Measurements from ENCODE around the gene CNOT3. TPM values are rescaled to one million over a fixed set of nuclear protein-coding genes. Genes with fewer than 3 reads are reported as not detected.

CNOT3 gene
- total and polyA plus RNA-seq, 9 of the 15 experiments (the other 6 are each of a cell fraction or from before 2014, with no cell fraction given), result 0.27 to 60.4 (median 9.9) TPM

DNA sequence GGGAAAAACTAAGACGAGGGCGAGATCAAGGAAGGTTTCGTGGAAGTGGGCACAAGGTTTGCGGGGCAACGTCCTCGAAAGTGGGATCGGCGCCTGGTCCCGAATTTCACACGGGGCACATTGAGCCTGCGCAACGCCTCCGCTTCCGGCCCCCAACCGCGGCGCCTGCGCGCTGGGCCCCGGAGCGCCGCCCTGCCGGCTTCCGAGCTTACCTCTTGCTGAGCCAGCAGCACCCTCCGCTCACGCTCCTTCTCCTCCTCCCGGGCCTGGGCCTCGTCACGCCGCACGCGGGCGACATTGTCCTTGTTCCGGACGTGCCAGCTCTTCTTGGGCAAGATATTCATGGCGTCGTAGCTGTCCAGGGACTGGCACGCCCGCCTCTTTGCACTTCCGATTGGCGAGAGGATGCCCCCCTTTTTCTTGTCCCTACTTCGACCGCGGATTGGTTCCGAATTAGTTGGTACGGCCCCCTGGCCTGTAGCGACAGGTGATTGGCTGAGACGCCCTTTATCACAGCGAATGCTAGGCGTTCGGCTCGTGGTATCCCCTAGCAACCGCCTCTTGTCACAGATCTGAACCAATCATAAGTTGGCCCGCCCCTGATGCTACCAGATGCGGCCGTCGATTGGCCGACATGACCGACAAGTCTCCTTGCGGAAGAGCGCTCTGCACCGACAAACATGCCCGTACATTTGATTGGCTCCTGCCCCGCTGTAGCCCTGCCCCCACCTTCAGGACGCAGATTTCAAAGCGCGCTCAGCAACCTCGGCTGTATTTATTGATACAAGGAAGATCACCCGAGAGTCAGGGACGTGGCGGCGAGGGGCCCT lies 22.0 kb downstream of the CNOT3 start, which contains the start of gene LENG1 (continued):
- TF ChIP-seq, protein P1, sequence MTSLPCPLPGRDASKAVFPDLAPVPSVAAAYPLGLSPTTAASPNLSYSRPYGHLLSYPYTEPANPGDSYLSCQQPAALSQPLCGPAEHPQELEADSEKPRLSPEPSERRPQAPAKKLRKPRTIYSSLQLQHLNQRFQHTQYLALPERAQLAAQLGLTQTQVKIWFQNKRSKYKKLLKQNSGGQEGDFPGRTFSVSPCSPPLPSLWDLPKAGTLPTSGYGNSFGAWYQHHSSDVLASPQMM (CRISPR knock-in tag; IDR thresholded peaks at IDR 0.05), result no peak
- TF ChIP-seq POLR2AphosphoS2 (IDR thresholded peaks at IDR 0.05; ENCODE audit: low read length), result no peak
- peak; percentile 87 for TF ChIP-seq CREM (IDR thresholded peaks at IDR 0.05; ENCODE audit: low read depth)
- TF ChIP-seq OTX1 (CRISPR knock-in tag; IDR thresholded peaks at IDR 0.05), result no peak
- TF ChIP-seq CSDE1 (IDR thresholded peaks at IDR 0.05), result peak in 1 of 2 experiments; percentile 97; a peak in 2 of 4 replicates
- TF ChIP-seq FOXK1 (CRISPR knock-in tag; IDR thresholded peaks at IDR 0.05; ENCODE audit: borderline replicate concordance), result peak; percentile 95
- TF ChIP-seq GABPA (tag; conservative IDR thresholded peaks at IDR 0.05; ENCODE audit: low read depth), result peak; percentile 91
- no peak for TF ChIP-seq POLR3G (IDR thresholded peaks at IDR 0.05; ENCODE audit: extremely low read depth, insufficient read length, insufficient replicate concordance)
- TF ChIP-seq TAL1 (IDR thresholded peaks at IDR 0.05), result no peak
- TF ChIP-seq SRSF1 (IDR thresholded peaks at IDR 0.05; ENCODE audit: low read depth, low read length), result no peak
- TF ChIP-seq, protein P2, sequence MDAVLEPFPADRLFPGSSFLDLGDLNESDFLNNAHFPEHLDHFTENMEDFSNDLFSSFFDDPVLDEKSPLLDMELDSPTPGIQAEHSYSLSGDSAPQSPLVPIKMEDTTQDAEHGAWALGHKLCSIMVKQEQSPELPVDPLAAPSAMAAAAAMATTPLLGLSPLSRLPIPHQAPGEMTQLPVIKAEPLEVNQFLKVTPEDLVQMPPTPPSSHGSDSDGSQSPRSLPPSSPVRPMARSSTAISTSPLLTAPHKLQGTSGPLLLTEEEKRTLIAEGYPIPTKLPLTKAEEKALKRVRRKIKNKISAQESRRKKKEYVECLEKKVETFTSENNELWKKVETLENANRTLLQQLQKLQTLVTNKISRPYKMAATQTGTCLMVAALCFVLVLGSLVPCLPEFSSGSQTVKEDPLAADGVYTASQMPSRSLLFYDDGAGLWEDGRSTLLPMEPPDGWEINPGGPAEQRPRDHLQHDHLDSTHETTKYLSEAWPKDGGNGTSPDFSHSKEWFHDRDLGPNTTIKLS (IDR thresholded peaks at IDR 0.05; ENCODE audit: borderline replicate concordance, low read depth), result 0 out of 2 replicates have a peak, but pooled peaks have one; percentile 30
- TF ChIP-seq, protein P3, sequence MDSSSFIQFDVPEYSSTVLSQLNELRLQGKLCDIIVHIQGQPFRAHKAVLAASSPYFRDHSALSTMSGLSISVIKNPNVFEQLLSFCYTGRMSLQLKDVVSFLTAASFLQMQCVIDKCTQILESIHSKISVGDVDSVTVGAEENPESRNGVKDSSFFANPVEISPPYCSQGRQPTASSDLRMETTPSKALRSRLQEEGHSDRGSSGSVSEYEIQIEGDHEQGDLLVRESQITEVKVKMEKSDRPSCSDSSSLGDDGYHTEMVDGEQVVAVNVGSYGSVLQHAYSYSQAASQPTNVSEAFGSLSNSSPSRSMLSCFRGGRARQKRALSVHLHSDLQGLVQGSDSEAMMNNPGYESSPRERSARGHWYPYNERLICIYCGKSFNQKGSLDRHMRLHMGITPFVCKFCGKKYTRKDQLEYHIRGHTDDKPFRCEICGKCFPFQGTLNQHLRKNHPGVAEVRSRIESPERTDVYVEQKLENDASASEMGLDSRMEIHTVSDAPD (CRISPR knock-in tag; IDR thresholded peaks at IDR 0.05), result no peak
- TF ChIP-seq, protein P4, sequence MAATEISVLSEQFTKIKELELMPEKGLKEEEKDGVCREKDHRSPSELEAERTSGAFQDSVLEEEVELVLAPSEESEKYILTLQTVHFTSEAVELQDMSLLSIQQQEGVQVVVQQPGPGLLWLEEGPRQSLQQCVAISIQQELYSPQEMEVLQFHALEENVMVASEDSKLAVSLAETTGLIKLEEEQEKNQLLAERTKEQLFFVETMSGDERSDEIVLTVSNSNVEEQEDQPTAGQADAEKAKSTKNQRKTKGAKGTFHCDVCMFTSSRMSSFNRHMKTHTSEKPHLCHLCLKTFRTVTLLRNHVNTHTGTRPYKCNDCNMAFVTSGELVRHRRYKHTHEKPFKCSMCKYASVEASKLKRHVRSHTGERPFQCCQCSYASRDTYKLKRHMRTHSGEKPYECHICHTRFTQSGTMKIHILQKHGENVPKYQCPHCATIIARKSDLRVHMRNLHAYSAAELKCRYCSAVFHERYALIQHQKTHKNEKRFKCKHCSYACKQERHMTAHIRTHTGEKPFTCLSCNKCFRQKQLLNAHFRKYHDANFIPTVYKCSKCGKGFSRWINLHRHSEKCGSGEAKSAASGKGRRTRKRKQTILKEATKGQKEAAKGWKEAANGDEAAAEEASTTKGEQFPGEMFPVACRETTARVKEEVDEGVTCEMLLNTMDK (IDR thresholded peaks at IDR 0.05; ENCODE audit: borderline replicate concordance, insufficient read depth, low read depth, low read length, poor library complexity, severe bottlenecking), result peak; percentile 85
- TF ChIP-seq, protein P5, sequence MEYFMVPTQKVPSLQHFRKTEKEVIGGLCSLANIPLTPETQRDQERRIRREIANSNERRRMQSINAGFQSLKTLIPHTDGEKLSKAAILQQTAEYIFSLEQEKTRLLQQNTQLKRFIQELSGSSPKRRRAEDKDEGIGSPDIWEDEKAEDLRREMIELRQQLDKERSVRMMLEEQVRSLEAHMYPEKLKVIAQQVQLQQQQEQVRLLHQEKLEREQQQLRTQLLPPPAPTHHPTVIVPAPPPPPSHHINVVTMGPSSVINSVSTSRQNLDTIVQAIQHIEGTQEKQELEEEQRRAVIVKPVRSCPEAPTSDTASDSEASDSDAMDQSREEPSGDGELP (CRISPR knock-in tag; IDR thresholded peaks at IDR 0.05; ENCODE audit: borderline replicate concordance), result peak; percentile 65
- TF ChIP-seq SRF (CRISPR knock-in tag; IDR thresholded peaks at IDR 0.05), result 0 out of 4 replicates have a peak, but pooled peaks of 1 of the 2 experiments have one; percentile 40
- peak; percentile 6 to 58; a peak in 2 of 4 replicates for TF ChIP-seq RCOR1 (IDR thresholded peaks at IDR 0.05; ENCODE audit: borderline replicate concordance in 1 of 2, low read depth in 2 of 2, low read length in 2 of 2)

Data from K562 (cell line).